RWPE1 (cell line): ENCODE data around the gene MYOM3.

ENCODE experiments used
- CTCF ChIA-PET: fragments of 350-600 bp; sonication (Branson Sonifier 250); formaldehyde crosslinking; extraction: SDS; loops from one replicate; lab custom pipeline; 2021; lab: Yijun Ruan, JAX
- POLR2A ChIA-PET: fragments of 400-600 bp; formaldehyde crosslinking; extraction: SDS; loops from one replicate; lab custom pipeline; 2020; ENCODE audit warnings: antibody characterized with exemption; ENCODE audit not compliant: low non-redundant PET; lab: Yijun Ruan, JAX
- DNase-seq: peaks from one replicate; pipeline ENCODE4 v3.0.0; 2012; ENCODE audit warnings: low spot score
- H3K27ac ChIP-seq: fragments of 450-650 bp; 2 replicates; pipeline ENCODE4 v1.5.1; 2017
- CTCF ChIP-seq: fragments of 450-650 bp; conservative IDR thresholded peaks from 2 replicates; pipeline ENCODE4 v1.5.1; 2017; ENCODE audit warnings: low read depth, mild to moderate bottlenecking

The MYOM3 gene

GRCh38 chr1:24075590-24075854 lies 36.4 kb downstream of the MYOM3 start:
- DNase-seq: no peak
- CTCF ChIA-PET: interaction anchor here (0.6 kb wide), 1 partner anchor 126 kb away, joined by 3 read pairs; no protein-coding TSS in a partner anchor
- no peak overlapping the region for H3K27ac ChIP-seq
- POLR2A ChIA-PET: no interaction called here
- no peak for TF ChIP-seq CTCF

DNA sequence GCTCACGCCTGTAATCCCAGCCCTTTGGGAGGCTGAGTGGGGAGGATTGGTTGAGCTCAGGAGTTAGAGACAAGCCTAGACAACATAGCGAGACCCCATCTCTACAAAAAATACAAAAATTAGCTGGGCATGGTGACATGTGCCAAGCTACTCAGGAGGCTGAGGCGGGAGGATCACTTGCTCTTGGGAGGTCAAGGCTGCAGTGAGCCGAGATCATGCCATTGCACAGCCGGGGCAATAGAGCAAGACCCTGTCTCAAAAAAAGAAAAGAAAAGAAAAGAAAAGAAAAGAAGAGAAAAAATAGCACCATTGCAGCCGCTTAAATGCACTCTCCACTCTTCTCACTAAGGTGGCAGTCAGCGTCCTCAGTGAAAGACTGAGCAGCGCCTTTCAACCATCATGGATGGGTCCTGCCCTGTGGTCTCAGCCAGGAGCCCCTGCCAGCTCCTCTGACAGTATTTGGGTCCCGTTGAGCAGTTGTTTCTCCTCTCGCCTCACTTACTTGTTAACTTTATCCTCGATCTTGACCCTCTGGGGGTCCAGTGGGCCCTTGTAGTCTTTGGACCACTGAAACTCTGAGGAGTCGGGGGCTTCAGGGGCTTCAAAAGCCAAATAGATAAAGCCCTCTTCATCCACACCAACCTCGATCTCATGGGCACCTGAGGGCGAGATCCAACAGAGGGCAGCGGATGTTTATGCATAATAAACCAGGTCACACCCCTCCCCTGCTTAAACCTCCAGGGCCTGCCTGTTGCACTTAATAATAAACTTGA lies 36.9 kb downstream of the MYOM3 start:
- DNase-seq: peak; percentile 46
- ChIA-PET POLR2A (no interaction called here), CTCF (interaction anchor here (0.6 to 0.8 kb wide), 3 partner anchors 10 to 69 kb away, joined by 3 to 4 read pairs (median 4); partner anchors contain the start of gene MYOM3)
- no peak overlapping the region for H3K27ac ChIP-seq
- 0 out of 2 replicates have a peak, but pooled peaks have one; percentile 10 for TF ChIP-seq CTCF

- DNase-seq: no peak
- ChIA-PET CTCF (interaction anchor here (0.6 to 0.8 kb wide), 2 partner anchors 69 to 114 kb away, joined by 4 to 5 read pairs; no protein-coding TSS in a partner anchor), POLR2A (no interaction called here)
- H3K27ac ChIP-seq: no peak overlapping the region
- TF ChIP-seq CTCF: no peak
Measured at GRCh38 chr1:24074196-24074595, 37.7 kb downstream of the MYOM3 start.

DNA sequence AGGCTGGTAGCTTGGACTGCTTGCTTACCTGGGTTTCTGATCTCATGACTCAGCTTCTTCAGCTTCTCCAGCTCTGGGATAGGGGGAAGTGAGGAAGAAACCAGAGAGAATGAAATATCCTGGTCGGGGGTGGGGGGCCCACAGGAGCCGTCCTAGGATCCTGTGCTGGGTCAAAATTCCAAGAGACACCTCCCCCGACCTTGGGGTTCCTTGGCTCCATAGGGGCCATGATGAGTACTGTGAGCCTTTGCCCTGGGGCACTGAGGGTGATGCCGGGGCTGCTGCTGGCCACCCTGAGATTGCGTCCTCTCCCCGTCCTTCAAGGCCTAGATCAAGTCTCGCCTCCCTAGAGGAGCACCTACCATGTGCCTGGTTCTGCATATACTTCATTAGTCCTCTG lies 40.0 kb downstream of the MYOM3 start:
- DNase-seq: no peak
- ChIA-PET POLR2A (no interaction called here), CTCF (interaction anchor here (0.7 to 2.5 kb wide), 10 partner anchors 14 to 320 kb away, joined by 3 to 13 read pairs (median 4); partner anchors contain the start of gene MYOM3)
- H3K27ac ChIP-seq: no peak overlapping the region
- no peak for TF ChIP-seq CTCF

DNA sequence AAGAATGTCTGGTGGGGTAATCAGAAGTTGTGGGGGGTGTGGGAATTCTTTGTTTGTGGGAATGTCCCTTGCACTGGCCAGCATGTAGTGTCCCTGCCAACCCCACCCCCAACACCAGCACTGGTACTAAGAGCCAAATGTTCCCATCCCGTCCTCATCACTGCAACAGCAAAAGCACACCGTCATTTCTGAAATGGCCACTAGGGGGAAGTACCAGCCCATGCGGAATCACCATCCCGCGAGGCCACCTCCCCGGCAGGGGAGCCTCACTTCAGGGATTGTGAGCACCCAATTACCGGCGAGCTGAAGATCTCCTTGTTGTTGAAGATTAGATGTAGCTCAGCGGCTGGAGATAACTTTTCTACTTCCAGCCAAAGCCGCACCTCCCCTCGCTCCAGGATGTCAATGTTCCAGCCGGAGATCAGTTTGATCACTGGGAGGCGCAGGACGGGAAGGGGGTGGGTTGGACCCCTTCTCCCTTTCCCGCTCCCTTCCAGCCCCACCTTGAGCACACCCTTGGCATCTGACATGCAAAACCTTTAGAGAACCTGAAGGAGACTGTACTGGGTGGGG lies 41.0 kb downstream of the MYOM3 start:
- POLR2A ChIA-PET: no interaction called here
- DNase-seq: peak; percentile 91
- TF ChIP-seq CTCF: peak; percentile 93
- peak overlapping the region; percentile 7; the same call in 1 of the 2 replicates for H3K27ac ChIP-seq
- CTCF ChIA-PET: interaction anchor here (0.6 to 2.5 kb wide), 14 partner anchors 9 to 756 kb away, joined by 3 to 13 read pairs (median 4); partner anchors contain the start of genes HMGCL, IFNLR1 and MYOM3

DNA sequence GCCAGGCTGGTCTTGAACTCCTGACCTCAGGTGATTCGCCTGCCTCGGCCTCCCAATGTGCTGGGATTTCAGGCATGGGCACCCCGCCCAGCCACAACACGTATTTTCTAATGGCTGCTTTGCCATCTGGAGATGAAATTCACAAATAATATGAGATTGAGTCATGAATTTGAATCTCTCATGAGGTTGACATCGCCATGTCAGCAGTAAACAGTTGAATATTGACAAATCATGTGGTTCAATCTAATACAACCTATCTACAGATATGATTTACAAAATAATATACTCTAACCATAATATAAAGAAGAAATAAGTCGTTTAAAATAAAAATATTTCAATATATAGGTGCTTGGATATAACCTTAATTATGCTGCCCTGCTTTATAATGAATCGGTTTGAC lies 42.1 kb downstream of the MYOM3 start:
- H3K27ac ChIP-seq: no peak overlapping the region
- CTCF ChIA-PET: interaction anchor here (0.7 to 2.5 kb wide), 2 partner anchors 322 to 996 kb away, joined by 3 to 13 read pairs; no protein-coding TSS in a partner anchor
- POLR2A ChIA-PET: no interaction called here
- TF ChIP-seq CTCF: no peak
- DNase-seq: no peak
